ENCODE measurements around the gene HIRA. TPM values are rescaled to one million over a fixed set of nuclear protein-coding genes. Genes with fewer than 3 reads are reported as not detected.

The HIRA gene
- 10 to 100 TPM in 1 of 2 donors, 1 to 10 TPM in 1; 4.5 to 11.5 TPM for polyA plus RNA-seq

GRCh38 chr22:19431649-19432132, at the start of gene HIRA:
Gene HIRA (minus strand): TSS chr22:19431733. CDS start chr22:19431476, 257 bp downstream.
- H3K9me3 ChIP-seq (ENCODE audit: control insufficient read depth in 2 of 2, insufficient read depth in 1 of 2, low read depth in 1 of 2, low read length in 1 of 2), result no peaks in the 10 kb centered on the region
- H3K27ac ChIP-seq (ENCODE audit: low read depth in 2 of 2, low read length in 1 of 2), result peak within 1 kb of the TSS; percentile 95 to 97
- H3K27me3 ChIP-seq (ENCODE audit: control insufficient read depth in 1 of 2, insufficient read depth in 2 of 2, low read length in 2 of 2), result no peaks in the 10 kb centered on the region
- WGBS, 2 donors, result 0 to 1% methylated on average over 58 to 66 of the region's 66 CpGs
- peaks cover 5 to 10% of the 10 kb centered on the region in 2 donors for H3K4me1 ChIP-seq (ENCODE audit: control insufficient read depth in 2 of 2, insufficient read depth in 2 of 2, low read length in 1 of 2)
- peaks cover 0 to 9% of the 10 kb centered on the region in 2 donors for H3K36me3 ChIP-seq (ENCODE audit: control insufficient read depth in 2 of 2, insufficient read depth in 2 of 2, low read length in 1 of 2)
- peak within 1 kb of the TSS; percentile 91 to 95 for H3K4me3 ChIP-seq (ENCODE audit: low read depth in 1 of 2, low read length in 2 of 2)

GRCh38 chr22:19480789-19481188, 49.3 kb upstream of the HIRA start:
- H3K9me3 ChIP-seq (ENCODE audit: control insufficient read depth in 2 of 2, insufficient read depth in 1 of 2, low read depth in 1 of 2, low read length in 1 of 2), result no peaks in the 10 kb centered on the region
- WGBS, 2 donors, result 57 to 60% methylated on average over 10 of the region's 10 CpGs
- peaks cover 0 to 2% of the 10 kb centered on the region in 2 donors for H3K36me3 ChIP-seq (ENCODE audit: control insufficient read depth in 2 of 2, insufficient read depth in 2 of 2, low read length in 1 of 2)
- peak overlapping the region in 1 of 2 donors; percentile 37 for H3K4me3 ChIP-seq (ENCODE audit: low read depth in 1 of 2, low read length in 2 of 2)
- no peaks in the 10 kb centered on the region for H3K27me3 ChIP-seq (ENCODE audit: control insufficient read depth in 1 of 2, insufficient read depth in 2 of 2, low read length in 2 of 2)
- no peak overlapping the region for H3K27ac ChIP-seq (ENCODE audit: low read depth in 2 of 2, low read length in 1 of 2)
- peaks cover 0 to 4% of the 10 kb centered on the region in 2 donors for H3K4me1 ChIP-seq (ENCODE audit: control insufficient read depth in 2 of 2, insufficient read depth in 2 of 2, low read length in 1 of 2)

- WGBS, 2 donors, result 1% methylated on average over 15 of the region's 15 CpGs
- Histone ChIP-seq H3K4me1 (ENCODE audit: control insufficient read depth in 2 of 2, insufficient read depth in 2 of 2, low read length in 1 of 2) (peaks cover 0 to 4% of the 10 kb centered on the region in 2 donors), H3K9me3 (ENCODE audit: control insufficient read depth in 2 of 2, insufficient read depth in 1 of 2, low read depth in 1 of 2, low read length in 1 of 2) (no peaks in the 10 kb centered on the region), H3K27ac (ENCODE audit: low read depth in 2 of 2, low read length in 1 of 2) (no peak overlapping the region), H3K27me3 (ENCODE audit: control insufficient read depth in 1 of 2, insufficient read depth in 2 of 2, low read length in 2 of 2) (no peaks in the 10 kb centered on the region), H3K36me3 (ENCODE audit: control insufficient read depth in 2 of 2, insufficient read depth in 2 of 2, low read length in 1 of 2) (peaks cover 0 to 2% of the 10 kb centered on the region in 2 donors), H3K4me3 (ENCODE audit: low read depth in 1 of 2, low read length in 2 of 2) (peak overlapping the region; percentile 37 to 55)
These were observed 48.6 kb upstream of the HIRA start for GRCh38 chr22:19480173-19480568.

- Histone ChIP-seq H3K4me3 (ENCODE audit: low read depth in 1 of 2, low read length in 2 of 2) (peak within 1 kb of the TSS; percentile 81), H3K36me3 (ENCODE audit: control insufficient read depth in 2 of 2, insufficient read depth in 2 of 2, low read length in 1 of 2) (peaks cover 3% of the 10 kb centered on the region in 2 donors), H3K4me1 (ENCODE audit: control insufficient read depth in 2 of 2, insufficient read depth in 2 of 2, low read length in 1 of 2) (peaks cover 0 to 4% of the 10 kb centered on the region in 2 donors), H3K27me3 (ENCODE audit: control insufficient read depth in 1 of 2, insufficient read depth in 2 of 2, low read length in 2 of 2) (no peaks in the 10 kb centered on the region), H3K27ac (ENCODE audit: low read depth in 2 of 2, low read length in 1 of 2) (peak within 1 kb of the TSS; percentile 93 to 94), H3K9me3 (ENCODE audit: control insufficient read depth in 2 of 2, insufficient read depth in 1 of 2, low read depth in 1 of 2, low read length in 1 of 2) (no peaks in the 10 kb centered on the region)
- 0% methylated on average over 50 of the region's 50 CpGs for WGBS, 2 donors
These were observed 48.0 kb upstream of the HIRA start, which contains the start of gene CDC45 for GRCh38 chr22:19479355-19480172. Gene CDC45 (plus strand): TSS chr22:19479920. CDS start chr22:19479969, 49 bp downstream.

- Histone ChIP-seq H3K27ac (ENCODE audit: low read depth in 2 of 2, low read length in 1 of 2) (peak within 1 kb of the TSS; percentile 93 to 94), H3K4me3 (ENCODE audit: low read depth in 1 of 2, low read length in 2 of 2) (peak within 1 kb of the TSS; percentile 81), H3K9me3 (ENCODE audit: control insufficient read depth in 2 of 2, insufficient read depth in 1 of 2, low read depth in 1 of 2, low read length in 1 of 2) (no peaks in the 10 kb centered on the region), H3K36me3 (ENCODE audit: control insufficient read depth in 2 of 2, insufficient read depth in 2 of 2, low read length in 1 of 2) (peaks cover 5 to 6% of the 10 kb centered on the region in 2 donors), H3K27me3 (ENCODE audit: control insufficient read depth in 1 of 2, insufficient read depth in 2 of 2, low read length in 2 of 2) (no peaks in the 10 kb centered on the region), H3K4me1 (ENCODE audit: control insufficient read depth in 2 of 2, insufficient read depth in 2 of 2, low read length in 1 of 2) (peaks cover 0 to 4% of the 10 kb centered on the region in 2 donors)
- WGBS, 2 donors, result 0 to 1% methylated on average over 35 to 42 of the region's 42 CpGs
These were observed 47.4 kb upstream of the HIRA start, which contains the start of gene UFD1 for GRCh38 chr22:19478901-19479354. Gene UFD1 (minus strand): TSS chr22:19479193. CDS start chr22:19479085, 108 bp downstream.

- H3K4me3 ChIP-seq (ENCODE audit: low read depth in 1 of 2, low read length in 2 of 2), result peak overlapping the region; percentile 81
- H3K27ac ChIP-seq (ENCODE audit: low read depth in 2 of 2, low read length in 1 of 2), result peak overlapping the region; percentile 93 to 94
- no peaks in the 10 kb centered on the region for H3K9me3 ChIP-seq (ENCODE audit: control insufficient read depth in 2 of 2, insufficient read depth in 1 of 2, low read depth in 1 of 2, low read length in 1 of 2)
- no peaks in the 10 kb centered on the region for H3K27me3 ChIP-seq (ENCODE audit: control insufficient read depth in 1 of 2, insufficient read depth in 2 of 2, low read length in 2 of 2)
- 1 to 2% methylated on average over 31 of the region's 31 CpGs for WGBS, 2 donors
- H3K36me3 ChIP-seq (ENCODE audit: control insufficient read depth in 2 of 2, insufficient read depth in 2 of 2, low read length in 1 of 2), result peaks cover 6% of the 10 kb centered on the region in 2 donors
- peaks cover 0 to 4% of the 10 kb centered on the region in 2 donors for H3K4me1 ChIP-seq (ENCODE audit: control insufficient read depth in 2 of 2, insufficient read depth in 2 of 2, low read length in 1 of 2)
These were observed 46.7 kb upstream of the HIRA start for GRCh38 chr22:19478045-19478900.

GRCh38 chr22:19477321-19478044, 46.0 kb upstream of the HIRA start:
- Histone ChIP-seq H3K9me3 (ENCODE audit: control insufficient read depth in 2 of 2, insufficient read depth in 1 of 2, low read depth in 1 of 2, low read length in 1 of 2) (no peaks in the 10 kb centered on the region), H3K4me3 (ENCODE audit: low read depth in 1 of 2, low read length in 2 of 2) (peak overlapping the region; percentile 17 to 81), H3K4me1 (ENCODE audit: control insufficient read depth in 2 of 2, insufficient read depth in 2 of 2, low read length in 1 of 2) (peaks cover 0 to 4% of the 10 kb centered on the region in 2 donors), H3K36me3 (ENCODE audit: control insufficient read depth in 2 of 2, insufficient read depth in 2 of 2, low read length in 1 of 2) (peaks cover 6 to 7% of the 10 kb centered on the region in 2 donors), H3K27ac (ENCODE audit: low read depth in 2 of 2, low read length in 1 of 2) (no peak overlapping the region), H3K27me3 (ENCODE audit: control insufficient read depth in 1 of 2, insufficient read depth in 2 of 2, low read length in 2 of 2) (no peaks in the 10 kb centered on the region)
- WGBS, 2 donors, result 14 to 17% methylated on average over 5 of the region's 5 CpGs

GRCh38 chr22:19476023-19476422, 44.5 kb upstream of the HIRA start:
- Histone ChIP-seq H3K4me3 (ENCODE audit: low read depth in 1 of 2, low read length in 2 of 2) (no peak overlapping the region), H3K27me3 (ENCODE audit: control insufficient read depth in 1 of 2, insufficient read depth in 2 of 2, low read length in 2 of 2) (no peaks in the 10 kb centered on the region), H3K9me3 (ENCODE audit: control insufficient read depth in 2 of 2, insufficient read depth in 1 of 2, low read depth in 1 of 2, low read length in 1 of 2) (no peaks in the 10 kb centered on the region), H3K4me1 (ENCODE audit: control insufficient read depth in 2 of 2, insufficient read depth in 2 of 2, low read length in 1 of 2) (peaks cover 0 to 4% of the 10 kb centered on the region in 2 donors), H3K36me3 (ENCODE audit: control insufficient read depth in 2 of 2, insufficient read depth in 2 of 2, low read length in 1 of 2) (peaks cover 10 to 17% of the 10 kb centered on the region in 2 donors), H3K27ac (ENCODE audit: low read depth in 2 of 2, low read length in 1 of 2) (peak overlapping the region in 1 of 2 donors; percentile 21)
- 59 to 61% methylated on average over 3 of the region's 3 CpGs for WGBS, 2 donors
